Activated naive CD8-positive, alpha-beta T cell treated with anti-CD3 and anti-CD28 coated beads for 36 hours (primary cell): ENCODE measurements around the gene SLIT1. TPM values are rescaled to one million over a fixed set of nuclear protein-coding genes. Genes with fewer than 3 reads are reported as not detected.

Source experiments
- DNase-seq: peaks from one replicate; pipeline ENCODE4 v3.0.0; 2021
- H3K27ac Mint-ChIP-seq: one replicate; pipeline ENCODE4 v1.8.0; 2022; ENCODE audit warnings: mild to moderate bottlenecking, moderate library complexity, mixed read lengths
- H3K27me3 Mint-ChIP-seq: one replicate; pipeline ENCODE4 v1.8.0; 2022; ENCODE audit warnings: mild to moderate bottlenecking, mixed read lengths
- H3K36me3 Mint-ChIP-seq: one replicate; pipeline ENCODE4 v1.8.0; 2021; ENCODE audit warnings: mild to moderate bottlenecking, mixed read lengths
- H3K4me1 Mint-ChIP-seq: one replicate; pipeline ENCODE4 v1.8.0; 2021; ENCODE audit warnings: mixed read lengths
- H3K4me3 Mint-ChIP-seq: one replicate; pipeline ENCODE4 v1.8.0; 2022; ENCODE audit warnings: mild to moderate bottlenecking, moderate library complexity, mixed read lengths
- H3K9me3 Mint-ChIP-seq: one replicate; pipeline ENCODE4 v1.8.0; 2022; ENCODE audit warnings: mixed read lengths
- total RNA-seq, 2 experiments: library from RNA; stranded (reverse); gene quantifications; one replicate each; pipeline ENCODE4 v1.2.3, GENCODE V29; 2021

The SLIT1 gene
- total RNA-seq, 2 experiments from 2014 or later = 0.08 to 0.27 TPM

DNA sequence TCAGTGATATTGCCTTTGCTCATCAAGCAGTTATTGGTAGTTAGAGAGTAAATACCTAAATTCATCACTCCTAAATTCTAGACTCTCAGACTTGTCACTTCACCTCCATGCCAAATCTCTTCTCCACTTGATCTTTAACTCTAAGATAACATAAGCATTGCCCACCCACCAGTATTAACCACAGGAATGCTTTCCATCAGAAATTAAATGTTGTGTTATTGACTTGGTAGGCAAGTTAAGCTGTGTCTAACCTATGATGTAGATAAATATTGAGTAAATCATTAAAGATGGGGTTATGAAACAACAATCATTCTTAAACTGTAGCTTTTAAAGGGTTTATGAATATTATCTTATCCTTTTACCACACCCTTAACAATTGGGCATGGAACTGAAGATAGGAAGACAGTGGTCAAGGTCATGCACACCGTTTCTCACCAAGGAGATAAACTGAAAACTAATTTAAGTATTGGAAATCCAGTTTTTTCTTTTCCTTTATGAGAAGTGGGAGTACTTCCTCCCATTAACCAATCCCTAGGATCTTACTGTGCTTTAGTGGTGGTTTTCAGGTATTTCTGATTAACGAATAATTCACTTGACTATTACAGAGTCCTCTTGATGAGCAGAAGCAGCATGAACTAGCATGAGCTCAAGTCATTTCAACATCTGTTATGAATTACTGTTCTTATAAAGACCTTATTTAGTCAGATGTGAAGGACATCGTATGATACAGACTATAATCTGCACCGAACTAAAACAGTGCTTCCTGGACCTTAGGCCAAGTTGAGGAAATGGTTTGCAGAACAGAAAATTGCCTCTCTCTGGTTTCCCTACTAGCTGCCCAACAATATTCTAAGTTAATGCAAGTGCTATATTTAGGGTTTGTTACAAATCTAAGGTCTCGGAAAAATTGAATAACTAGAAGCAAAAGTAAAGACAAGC lies 211.7 kb downstream of the SLIT1 start:
- H3K4me3 Mint-ChIP-seq = no peak overlapping the region
- H3K36me3 Mint-ChIP-seq = peaks cover 9% of the 10 kb centered on the region
- H3K27ac Mint-ChIP-seq = no peak overlapping the region
- DNase-seq = no peak
- H3K27me3 Mint-ChIP-seq = no peaks in the 10 kb centered on the region
- peaks cover 16% of the 10 kb centered on the region for H3K4me1 Mint-ChIP-seq
- H3K9me3 Mint-ChIP-seq = no peaks in the 10 kb centered on the region

DNA sequence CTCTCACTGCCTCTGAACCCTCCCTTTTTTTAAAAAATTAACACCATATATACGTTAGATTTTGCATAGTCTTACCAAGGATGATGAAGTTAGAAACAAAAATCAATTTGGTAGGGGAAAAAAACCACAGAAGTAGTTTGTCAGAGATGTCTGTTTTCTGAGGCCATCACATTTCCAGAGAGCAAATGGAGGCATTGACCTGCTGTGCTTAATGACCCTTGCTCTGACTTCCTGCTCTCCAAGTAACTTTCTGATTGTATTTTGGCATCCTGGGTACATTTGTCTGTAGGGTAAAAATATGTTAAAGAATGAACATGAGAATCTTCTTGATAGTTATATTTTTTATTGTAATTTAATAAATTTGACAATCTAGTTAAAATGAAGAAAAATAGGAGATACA lies 213.5 kb downstream of the SLIT1 start:
- Mint-ChIP-seq H3K27ac (no peak overlapping the region), H3K9me3 (no peaks in the 10 kb centered on the region), H3K36me3 (peaks cover 10% of the 10 kb centered on the region), H3K27me3 (no peaks in the 10 kb centered on the region), H3K4me1 (peaks cover 4% of the 10 kb centered on the region), H3K4me3 (no peak overlapping the region)
- no peak for DNase-seq

DNA sequence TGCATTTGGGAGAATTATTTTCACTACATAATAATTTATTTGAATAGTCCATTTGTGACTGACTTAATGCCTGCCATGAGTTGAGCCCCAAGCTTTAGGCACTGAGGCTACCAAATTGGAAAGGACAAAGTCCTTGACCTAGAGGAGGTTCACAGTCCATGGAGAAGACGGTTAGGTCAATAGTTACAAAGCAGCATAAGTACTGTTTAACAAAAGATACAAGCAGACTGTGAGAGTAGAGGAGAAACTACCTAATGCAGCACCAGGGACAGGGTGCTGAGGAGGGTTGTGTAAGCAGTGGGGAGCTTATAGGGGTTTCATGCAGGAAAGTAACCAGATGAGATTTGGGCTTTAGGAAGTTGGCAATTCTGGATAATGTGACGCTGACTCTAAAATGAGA lies 214.4 kb downstream of the SLIT1 start:
- no peak overlapping the region for H3K4me3 Mint-ChIP-seq
- H3K36me3 Mint-ChIP-seq = peaks cover 17% of the 10 kb centered on the region
- no peak for DNase-seq
- H3K4me1 Mint-ChIP-seq = peaks cover 4% of the 10 kb centered on the region
- H3K27me3 Mint-ChIP-seq = no peaks in the 10 kb centered on the region
- H3K27ac Mint-ChIP-seq = no peak overlapping the region
- no peaks in the 10 kb centered on the region for H3K9me3 Mint-ChIP-seq

DNA sequence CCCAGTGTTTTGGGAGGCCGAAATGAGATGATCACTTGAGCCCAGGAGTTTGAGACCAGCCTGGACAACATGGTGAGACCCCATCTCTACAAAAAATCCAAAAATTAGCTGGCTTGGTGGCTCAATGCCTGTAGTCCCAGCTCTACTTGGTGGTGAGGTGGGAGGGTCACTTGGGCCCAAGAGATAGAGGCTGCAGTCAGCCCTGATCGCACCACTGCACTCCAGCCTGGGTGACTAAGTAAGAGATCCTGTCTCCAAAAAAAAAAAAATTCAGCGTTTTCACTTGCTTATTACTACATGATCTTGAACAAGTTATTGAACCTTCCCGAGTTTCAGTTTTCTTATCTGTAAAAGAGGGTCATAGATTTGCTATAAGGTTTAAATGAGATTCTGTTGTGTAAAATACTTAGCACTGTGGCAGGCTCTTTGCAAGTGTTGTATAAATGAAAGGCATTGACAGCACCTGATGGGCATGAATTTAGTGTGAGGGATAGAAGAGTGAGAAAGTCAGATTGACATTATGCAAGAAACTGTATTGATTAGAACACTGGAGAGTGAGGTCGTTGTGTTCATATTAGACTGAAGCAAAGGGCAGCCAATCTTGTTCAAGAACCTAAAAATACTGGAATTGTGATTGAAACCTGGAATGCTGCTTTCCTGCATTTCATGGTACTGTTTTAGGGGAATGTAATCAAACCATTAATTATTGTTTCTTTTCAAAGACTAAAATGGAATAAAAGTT lies 216.9 kb downstream of the SLIT1 start:
- H3K4me1 Mint-ChIP-seq = no peaks in the 10 kb centered on the region
- no peak for DNase-seq
- H3K27ac Mint-ChIP-seq = no peak overlapping the region
- H3K4me3 Mint-ChIP-seq = no peak overlapping the region
- H3K27me3 Mint-ChIP-seq = no peaks in the 10 kb centered on the region
- no peaks in the 10 kb centered on the region for H3K9me3 Mint-ChIP-seq
- H3K36me3 Mint-ChIP-seq = peaks cover 16% of the 10 kb centered on the region

DNA sequence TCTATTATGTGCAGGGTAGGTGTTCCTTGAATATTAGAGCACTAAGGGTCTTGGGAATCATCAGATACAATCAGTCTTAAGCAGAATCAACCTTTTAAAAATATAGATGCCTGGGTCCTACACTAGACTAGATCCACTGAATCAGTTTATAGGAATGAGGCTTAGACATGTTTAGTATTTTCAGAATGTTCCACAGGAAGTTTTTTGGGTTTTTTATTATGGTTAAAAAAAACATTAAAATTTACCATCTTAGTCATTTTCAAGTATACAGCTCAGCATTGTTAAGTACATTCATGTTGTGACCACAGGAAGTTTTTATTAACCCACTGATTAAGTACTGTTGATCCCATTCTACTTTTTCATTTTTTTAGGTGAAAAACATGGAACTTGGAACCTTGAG lies 217.9 kb downstream of the SLIT1 start:
- DNase-seq = no peak
- Mint-ChIP-seq H3K9me3 (no peaks in the 10 kb centered on the region), H3K4me1 (peaks cover 2% of the 10 kb centered on the region), H3K4me3 (no peak overlapping the region), H3K27ac (no peak overlapping the region), H3K27me3 (no peaks in the 10 kb centered on the region), H3K36me3 (peaks cover 16% of the 10 kb centered on the region)

DNA sequence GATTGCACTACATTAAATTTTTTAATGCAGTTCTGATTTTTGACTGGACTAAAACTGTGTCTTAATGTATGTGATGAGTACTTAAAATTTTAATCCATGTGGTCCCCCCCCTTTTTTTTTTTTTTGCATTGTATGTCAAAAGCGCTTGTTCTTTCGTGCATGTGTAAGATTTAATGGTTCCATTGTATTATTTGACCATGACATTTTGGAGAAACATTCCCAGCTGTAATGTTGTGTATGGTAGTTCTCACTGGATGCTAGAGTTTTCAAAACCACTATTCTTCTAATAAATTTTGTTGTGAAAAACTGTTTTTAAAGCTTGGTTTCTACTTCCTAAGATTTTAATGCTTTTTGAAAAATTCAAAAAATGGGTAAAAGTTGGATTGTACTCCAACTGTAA lies 221.6 kb downstream of the SLIT1 start:
- no peak overlapping the region for H3K27ac Mint-ChIP-seq
- peaks cover 13% of the 10 kb centered on the region for H3K4me1 Mint-ChIP-seq
- H3K27me3 Mint-ChIP-seq = no peaks in the 10 kb centered on the region
- H3K4me3 Mint-ChIP-seq = no peak overlapping the region
- H3K36me3 Mint-ChIP-seq = peaks cover 13% of the 10 kb centered on the region
- no peaks in the 10 kb centered on the region for H3K9me3 Mint-ChIP-seq
- no peak for DNase-seq

DNA sequence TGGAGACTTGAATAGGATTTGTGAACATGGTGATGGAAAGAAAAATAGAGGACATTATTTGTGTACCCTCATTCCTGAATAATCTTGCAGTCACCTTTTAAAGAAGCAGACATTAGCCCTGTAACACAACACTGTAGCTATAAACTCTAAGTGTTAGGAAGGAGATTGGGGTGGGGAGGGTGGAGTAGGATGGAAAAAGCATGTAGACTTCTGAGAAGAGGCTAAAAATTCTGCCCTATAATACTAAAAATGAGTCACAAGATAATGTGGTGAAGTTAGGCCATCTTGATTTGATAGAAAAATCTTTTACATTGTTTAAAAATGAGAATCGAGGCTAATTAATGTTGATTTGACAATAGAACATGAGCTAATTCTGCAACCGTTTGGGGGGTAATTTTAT lies 224.9 kb downstream of the SLIT1 start:
- H3K27me3 Mint-ChIP-seq = no peaks in the 10 kb centered on the region
- no peak overlapping the region for H3K27ac Mint-ChIP-seq
- H3K9me3 Mint-ChIP-seq = no peaks in the 10 kb centered on the region
- peaks cover 8% of the 10 kb centered on the region for H3K36me3 Mint-ChIP-seq
- H3K4me3 Mint-ChIP-seq = no peak overlapping the region
- DNase-seq = no peak
- H3K4me1 Mint-ChIP-seq = peaks cover 13% of the 10 kb centered on the region

DNA sequence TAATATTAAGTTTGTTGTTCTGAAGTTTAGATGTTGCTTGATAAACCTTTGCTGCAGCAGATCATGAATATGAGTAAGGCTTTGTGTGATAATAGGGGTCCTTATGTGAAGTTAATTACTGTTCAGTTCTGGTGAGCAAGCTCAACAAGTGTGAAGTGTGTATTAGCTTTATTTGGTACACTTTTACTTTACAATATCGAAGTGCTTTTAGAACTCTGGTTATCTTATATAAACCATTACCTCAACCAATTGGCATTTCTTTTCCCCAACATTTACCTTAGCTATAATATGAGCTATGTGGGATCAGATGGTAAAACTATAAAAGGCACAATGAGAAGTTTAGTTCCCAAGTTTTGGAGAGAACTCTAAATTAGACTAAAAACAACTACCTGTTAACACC lies 226.0 kb downstream of the SLIT1 start:
- Mint-ChIP-seq H3K27ac (no peak overlapping the region), H3K4me1 (peaks cover 16% of the 10 kb centered on the region), H3K9me3 (no peaks in the 10 kb centered on the region), H3K27me3 (no peaks in the 10 kb centered on the region), H3K4me3 (no peak overlapping the region), H3K36me3 (peaks cover 17% of the 10 kb centered on the region)
- no peak for DNase-seq

DNA sequence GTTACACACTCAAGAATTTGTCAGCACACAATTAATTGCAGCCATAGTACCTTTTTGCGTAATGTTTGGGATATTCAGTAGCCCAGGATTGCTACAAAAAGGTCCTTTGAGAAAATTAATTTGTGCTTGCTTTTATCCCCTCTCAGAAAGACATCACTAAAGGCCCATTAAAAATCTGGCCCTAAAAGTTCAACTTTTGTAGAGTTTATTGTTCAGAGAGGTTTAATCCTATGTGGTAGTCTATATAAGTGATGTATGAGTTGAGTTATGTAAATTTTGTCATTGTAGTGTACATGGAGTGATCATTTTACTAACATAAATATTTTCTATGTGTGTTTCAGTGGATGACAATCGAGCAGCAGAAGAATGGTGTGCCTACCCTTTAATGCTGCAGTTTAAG lies 227.7 kb downstream of the SLIT1 start:
- Mint-ChIP-seq H3K36me3 (peaks cover 15% of the 10 kb centered on the region), H3K4me1 (peaks cover 13% of the 10 kb centered on the region), H3K4me3 (no peak overlapping the region), H3K9me3 (no peaks in the 10 kb centered on the region), H3K27ac (no peak overlapping the region), H3K27me3 (no peaks in the 10 kb centered on the region)
- no peak for DNase-seq

DNA sequence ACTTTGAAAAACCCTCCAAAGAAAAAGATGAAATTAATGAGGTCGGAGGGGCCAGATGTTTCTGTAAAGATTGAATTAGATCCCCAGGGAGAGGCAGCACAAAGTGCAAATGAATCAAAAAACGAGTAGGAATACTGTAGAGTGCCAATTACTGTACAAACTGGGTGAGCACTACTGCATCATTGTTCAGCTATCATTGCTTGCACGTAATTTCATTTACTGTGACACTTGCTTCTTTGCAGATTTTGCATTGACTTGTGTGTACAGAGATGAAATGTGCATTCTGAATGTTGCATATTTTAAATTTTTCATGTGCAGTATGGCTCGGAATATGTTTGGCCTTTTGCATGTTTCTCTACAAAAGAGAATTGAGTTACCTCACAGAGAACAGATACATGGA lies 230.0 kb downstream of the SLIT1 start:
- Mint-ChIP-seq H3K4me3 (no peak overlapping the region), H3K4me1 (peaks cover 11% of the 10 kb centered on the region), H3K27me3 (no peaks in the 10 kb centered on the region), H3K36me3 (peaks cover 22% of the 10 kb centered on the region), H3K9me3 (no peaks in the 10 kb centered on the region), H3K27ac (no peak overlapping the region)
- DNase-seq = no peak

DNA sequence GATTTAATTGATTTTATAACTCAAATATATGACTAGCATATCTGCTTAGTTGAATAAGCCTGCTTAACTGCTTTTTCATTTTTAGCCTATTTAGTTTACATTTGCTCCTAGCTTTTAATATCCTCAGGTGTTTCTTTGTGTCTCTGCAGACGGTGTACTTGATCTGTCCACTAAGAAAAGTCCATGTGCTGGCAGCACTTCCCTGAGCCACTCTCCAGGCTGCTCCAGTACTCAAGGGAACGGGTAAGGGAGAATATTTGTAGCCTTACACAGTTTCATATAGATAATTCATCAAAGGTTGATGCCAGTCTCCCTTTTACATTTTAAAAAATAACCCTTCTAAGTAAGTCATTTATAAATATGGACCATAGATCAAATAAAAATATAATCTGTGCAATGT lies 233.8 kb downstream of the SLIT1 start:
- Mint-ChIP-seq H3K36me3 (peaks cover 23% of the 10 kb centered on the region), H3K4me3 (no peak overlapping the region), H3K27ac (no peak overlapping the region), H3K4me1 (peaks cover 27% of the 10 kb centered on the region), H3K27me3 (no peaks in the 10 kb centered on the region), H3K9me3 (no peaks in the 10 kb centered on the region)
- no peak for DNase-seq

DNA sequence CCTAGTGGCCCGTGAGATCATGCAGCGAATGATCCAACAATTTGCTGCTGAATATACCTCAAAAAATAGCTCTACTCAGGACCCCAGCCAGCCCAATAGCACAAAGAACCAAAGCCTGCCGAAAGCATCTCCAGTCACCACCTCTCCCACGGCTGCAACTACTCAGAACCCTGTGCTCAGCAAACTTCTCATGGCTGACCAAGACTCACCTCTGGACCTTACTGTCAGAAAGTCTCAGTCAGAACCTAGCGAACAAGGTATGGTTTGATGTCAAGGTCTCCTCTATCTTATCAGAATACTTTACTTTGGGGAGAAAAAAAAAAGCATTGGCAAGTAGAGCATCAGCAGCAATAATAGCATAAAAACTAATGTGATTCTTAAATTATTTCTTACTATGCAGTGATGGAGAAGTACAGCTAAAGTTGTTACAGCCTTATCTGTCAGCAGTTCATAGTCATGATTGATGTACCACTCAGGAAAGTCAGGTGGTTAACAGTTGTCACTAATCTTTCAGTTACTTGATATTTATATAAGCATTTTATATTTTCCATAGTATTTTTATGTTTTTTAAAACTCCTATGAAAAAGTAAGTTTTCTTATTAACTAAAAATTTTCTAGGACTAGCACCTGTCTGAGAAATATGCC lies 236.6 kb downstream of the SLIT1 start:
- H3K27ac Mint-ChIP-seq = no peak overlapping the region
- no peak overlapping the region for H3K4me3 Mint-ChIP-seq
- peaks cover 34% of the 10 kb centered on the region for H3K4me1 Mint-ChIP-seq
- no peaks in the 10 kb centered on the region for H3K9me3 Mint-ChIP-seq
- H3K27me3 Mint-ChIP-seq = no peaks in the 10 kb centered on the region
- DNase-seq = no peak
- peaks cover 20% of the 10 kb centered on the region for H3K36me3 Mint-ChIP-seq
